HUES64 (cell line): ENCODE measurements around the gene ZDHHC7.

Experiments used
- H3K27ac ChIP-seq: 2 replicates; pipeline ENCODE4 v1.7.0; 2013; ENCODE audit warnings: low read depth, low read length, inconsistent platforms
- H3K27me3 ChIP-seq: 2 replicates; pipeline ENCODE4 v1.6.1; 2013; ENCODE audit warnings: mild to moderate bottlenecking, low read length; ENCODE audit not compliant: insufficient read depth
- H3K36me3 ChIP-seq: 2 replicates; pipeline ENCODE4 v1.6.1; 2013; ENCODE audit warnings: mild to moderate bottlenecking, low read length; ENCODE audit not compliant: insufficient read depth
- H3K4me1 ChIP-seq: 2 replicates; pipeline ENCODE4 v1.6.1; 2013; ENCODE audit warnings: mild to moderate bottlenecking, low read length, moderate library complexity; ENCODE audit not compliant: insufficient read depth
- H3K4me3 ChIP-seq: 2 replicates; pipeline ENCODE4 v1.5.1; 2013; ENCODE audit warnings: mild to moderate bottlenecking, low read length, moderate library complexity
- H3K9ac ChIP-seq: 2 replicates; pipeline ENCODE4 v1.6.1; 2013; ENCODE audit warnings: mild to moderate bottlenecking, low read depth, low read length
- H3K9me3 ChIP-seq: 2 replicates; pipeline ENCODE4 v1.6.1; 2013; ENCODE audit warnings: low read depth, low read length; ENCODE audit not compliant: insufficient read depth
- WGBS: fragments of 150-250, 120-280 bp; methylation state at CpG from one replicate; pipeline ENCODE4 v1.1.7; 2013; ENCODE audit warnings: missing lambda C conversion rate; 5-methylcytosine and 5-hydroxymethylcytosine counted together

ZDHHC7 gene

GRCh38 chr16:84989749-84990620, 21.4 kb downstream of the ZDHHC7 start:
- no peak overlapping the region for H3K4me3 ChIP-seq
- no peaks in the 10 kb centered on the region for H3K9me3 ChIP-seq
- no peaks in the 10 kb centered on the region for H3K4me1 ChIP-seq
- no peak overlapping the region for H3K27ac ChIP-seq
- H3K36me3 ChIP-seq, result peaks cover 71% of the 10 kb centered on the region
- WGBS, result 85% methylated on average over 27 of the region's 27 CpGs
- no peak overlapping the region for H3K9ac ChIP-seq
- H3K27me3 ChIP-seq, result no peaks in the 10 kb centered on the region

DNA sequence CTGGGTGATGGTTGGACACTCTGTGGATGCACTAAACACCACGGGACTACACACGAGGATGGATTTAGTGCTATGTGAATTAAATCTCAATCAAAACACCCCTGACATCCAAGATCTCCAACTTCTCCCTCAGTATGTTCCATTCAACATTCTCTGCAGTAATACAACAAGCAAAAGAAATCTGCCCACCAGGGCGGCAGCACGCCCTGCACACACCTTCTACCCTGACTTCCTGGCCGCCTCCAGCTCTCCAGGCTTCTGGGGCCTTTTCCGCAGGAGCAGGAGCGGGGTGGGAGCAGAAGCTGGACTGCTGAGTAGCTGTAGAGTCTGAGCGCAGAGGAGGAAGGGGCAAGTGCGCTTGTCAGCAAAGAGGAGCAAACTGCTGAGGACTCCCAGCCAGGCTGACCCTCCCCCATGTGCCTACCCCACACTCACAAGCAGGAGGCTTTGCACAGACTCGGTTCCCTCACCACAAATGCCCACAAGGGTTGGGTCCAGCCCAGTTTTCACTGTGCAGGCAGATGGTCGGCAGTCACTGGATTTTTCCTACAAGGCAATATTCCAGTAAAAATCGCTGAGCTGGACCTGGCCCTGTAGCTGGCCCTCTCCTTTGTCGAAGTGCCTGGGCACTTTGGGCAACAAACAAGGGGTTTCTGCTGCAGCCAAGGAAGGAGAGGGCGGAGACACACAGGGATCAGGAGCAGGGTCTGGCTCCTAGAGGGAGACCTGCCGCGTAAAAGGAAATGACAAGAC, 22.8 kb downstream of the ZDHHC7 start:
- H3K36me3 ChIP-seq, result peaks cover 61% of the 10 kb centered on the region
- no peak overlapping the region for H3K4me3 ChIP-seq
- no peak overlapping the region for H3K27ac ChIP-seq
- no peaks in the 10 kb centered on the region for H3K4me1 ChIP-seq
- 94% methylated on average over 16 of the region's 16 CpGs for WGBS
- no peak overlapping the region for H3K9ac ChIP-seq
- no peaks in the 10 kb centered on the region for H3K9me3 ChIP-seq
- H3K27me3 ChIP-seq, result no peaks in the 10 kb centered on the region

- no peaks in the 10 kb centered on the region for H3K9me3 ChIP-seq
- H3K36me3 ChIP-seq, result peaks cover 58% of the 10 kb centered on the region
- no peak overlapping the region for H3K27ac ChIP-seq
- H3K9ac ChIP-seq, result no peak overlapping the region
- H3K4me1 ChIP-seq, result no peaks in the 10 kb centered on the region
- 95% methylated on average over 1 of the region's 1 CpG for WGBS
- H3K27me3 ChIP-seq, result no peaks in the 10 kb centered on the region
- no peak overlapping the region for H3K4me3 ChIP-seq
Observed at GRCh38 chr16:84986879-84987278, 24.5 kb downstream of the ZDHHC7 start.

GRCh38 chr16:84986102-84986501, 25.2 kb downstream of the ZDHHC7 start:
- Histone ChIP-seq H3K36me3 (peaks cover 65% of the 10 kb centered on the region), H3K9ac (no peak overlapping the region), H3K27ac (no peak overlapping the region), H3K9me3 (no peaks in the 10 kb centered on the region), H3K4me3 (no peak overlapping the region), H3K27me3 (no peaks in the 10 kb centered on the region), H3K4me1 (no peaks in the 10 kb centered on the region)
- 96% methylated on average over 22 of the region's 22 CpGs for WGBS

- H3K27ac ChIP-seq, result no peak overlapping the region
- no peaks in the 10 kb centered on the region for H3K27me3 ChIP-seq
- H3K36me3 ChIP-seq, result peaks cover 65% of the 10 kb centered on the region
- H3K9me3 ChIP-seq, result no peaks in the 10 kb centered on the region
- no peaks in the 10 kb centered on the region for H3K4me1 ChIP-seq
- H3K4me3 ChIP-seq, result no peak overlapping the region
- H3K9ac ChIP-seq, result no peak overlapping the region
- WGBS, result 94% methylated on average over 15 of the region's 15 CpGs
Observed at GRCh38 chr16:84985079-84986065, 26.0 kb downstream of the ZDHHC7 start.

GRCh38 chr16:84982434-84982833, 28.9 kb downstream of the ZDHHC7 start:
- WGBS, result 96% methylated on average over 9 of the region's 9 CpGs
- H3K27ac ChIP-seq, result no peak overlapping the region
- no peak overlapping the region for H3K4me3 ChIP-seq
- H3K9ac ChIP-seq, result no peak overlapping the region
- no peaks in the 10 kb centered on the region for H3K27me3 ChIP-seq
- H3K4me1 ChIP-seq, result no peaks in the 10 kb centered on the region
- no peaks in the 10 kb centered on the region for H3K9me3 ChIP-seq
- peaks cover 59% of the 10 kb centered on the region for H3K36me3 ChIP-seq

DNA sequence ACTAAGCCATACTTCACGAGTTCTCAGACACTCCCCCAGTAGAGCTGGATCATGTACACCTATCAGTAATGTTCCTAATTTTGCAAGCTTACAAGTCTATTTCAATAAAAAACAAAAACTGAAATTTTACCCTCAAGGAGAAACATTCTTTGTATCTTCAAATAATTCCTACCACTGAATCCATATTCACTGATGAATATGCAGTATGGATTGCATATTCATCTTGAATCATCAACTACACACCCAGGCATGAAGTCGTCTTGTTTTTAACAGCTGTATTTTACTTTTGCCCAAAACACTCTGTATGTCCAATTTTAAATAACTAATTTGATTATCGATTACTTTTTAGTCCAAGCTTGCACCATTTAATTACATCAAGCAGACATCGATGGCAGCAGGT, 31.8 kb downstream of the ZDHHC7 start:
- H3K4me3 ChIP-seq, result no peak overlapping the region
- H3K27me3 ChIP-seq, result no peaks in the 10 kb centered on the region
- H3K4me1 ChIP-seq, result no peaks in the 10 kb centered on the region
- H3K36me3 ChIP-seq, result peaks cover 71% of the 10 kb centered on the region
- 97% methylated on average over 4 of the region's 4 CpGs for WGBS
- H3K9me3 ChIP-seq, result no peaks in the 10 kb centered on the region
- no peak overlapping the region for H3K27ac ChIP-seq
- no peak overlapping the region for H3K9ac ChIP-seq

- peaks cover 70% of the 10 kb centered on the region for H3K36me3 ChIP-seq
- no peaks in the 10 kb centered on the region for H3K27me3 ChIP-seq
- WGBS, result 95% methylated on average over 17 of the region's 17 CpGs
- H3K9ac ChIP-seq, result no peak overlapping the region
- no peak overlapping the region for H3K27ac ChIP-seq
- no peak overlapping the region for H3K4me3 ChIP-seq
- no peaks in the 10 kb centered on the region for H3K9me3 ChIP-seq
- H3K4me1 ChIP-seq, result no peaks in the 10 kb centered on the region
Observed at GRCh38 chr16:84976644-84977400, 34.5 kb downstream of the ZDHHC7 start.

DNA sequence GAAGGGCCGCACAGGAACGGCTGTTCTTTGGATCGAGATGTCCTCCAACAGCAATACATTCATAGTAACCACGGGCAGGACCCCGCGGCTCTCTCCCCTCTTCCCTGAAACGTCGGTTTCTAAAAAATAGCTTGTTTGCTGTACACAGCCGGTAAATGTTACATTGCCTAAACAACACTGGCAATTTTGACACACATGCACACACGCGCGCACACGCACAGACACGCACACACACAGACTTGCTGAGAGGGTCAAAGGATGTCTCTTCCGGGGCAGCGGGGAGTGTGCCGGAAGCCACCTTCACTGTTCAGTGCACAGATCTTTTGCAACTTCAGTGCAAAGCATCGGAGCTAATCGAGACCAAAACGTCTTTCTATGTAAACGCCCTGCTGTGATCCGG, 35.8 kb downstream of the ZDHHC7 start:
- no peaks in the 10 kb centered on the region for H3K27me3 ChIP-seq
- no peak overlapping the region for H3K4me3 ChIP-seq
- 97% methylated on average over 22 of the region's 22 CpGs for WGBS
- no peaks in the 10 kb centered on the region for H3K9me3 ChIP-seq
- no peaks in the 10 kb centered on the region for H3K4me1 ChIP-seq
- no peak overlapping the region for H3K9ac ChIP-seq
- no peak overlapping the region for H3K27ac ChIP-seq
- peaks cover 57% of the 10 kb centered on the region for H3K36me3 ChIP-seq

GRCh38 chr16:84975066-84975465, 36.3 kb downstream of the ZDHHC7 start:
- 91% methylated on average over 12 of the region's 12 CpGs for WGBS
- Histone ChIP-seq H3K36me3 (peaks cover 57% of the 10 kb centered on the region), H3K27me3 (no peaks in the 10 kb centered on the region), H3K27ac (no peak overlapping the region), H3K9me3 (no peaks in the 10 kb centered on the region), H3K4me3 (no peak overlapping the region), H3K4me1 (no peaks in the 10 kb centered on the region), H3K9ac (no peak overlapping the region)
